ENCODE measurements around the gene KRTAP5-6.

Gene KRTAP5-6

DNA sequence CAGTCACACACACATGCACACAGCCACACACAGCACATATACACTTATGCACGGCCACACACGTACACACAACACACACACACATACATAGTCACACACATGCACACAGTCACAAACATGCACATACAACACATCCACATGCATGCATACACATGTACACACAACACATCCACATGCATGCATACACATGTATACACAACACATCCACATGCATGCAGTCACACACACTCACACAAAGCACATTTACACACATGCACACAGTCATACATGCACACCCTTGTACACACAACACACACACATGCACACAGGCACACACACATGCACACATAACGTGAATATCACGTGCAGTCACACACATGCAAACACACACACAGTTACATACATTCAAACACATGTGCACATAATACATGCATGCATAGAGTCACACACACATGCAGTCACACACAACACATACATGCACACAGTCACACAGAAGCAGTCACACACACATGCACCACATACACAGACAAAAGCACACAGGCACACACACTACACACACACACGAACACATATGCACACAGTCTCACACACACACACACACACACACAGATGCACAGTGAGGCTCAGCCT is 34.6 kb downstream of the KRTAP5-6 start:
- no peak for DNase-seq (ENCODE audit: extremely low spot score)
- TF ChIP-seq CTCF (IDR thresholded peaks at IDR 0.05; ENCODE audit: control extremely low read depth, extremely low read depth, low read depth, missing control alignments), result no peak
- POLR2A ChIA-PET, result no interaction called here
- CTCF ChIA-PET, result interaction anchor here (2.7 kb wide), 1 partner anchor 38 kb away, joined by 7 read pairs; no protein-coding TSS in a partner anchor

- CTCF ChIA-PET, result interaction anchor here (1.3 to 2.7 kb wide), 2 partner anchors 25 to 39 kb away, joined by 3 to 7 read pairs; no protein-coding TSS in a partner anchor
- no peak for TF ChIP-seq CTCF (IDR thresholded peaks at IDR 0.05; ENCODE audit: control extremely low read depth, extremely low read depth, low read depth, missing control alignments)
These were observed 35.5 kb downstream of the KRTAP5-6 start for GRCh38 chr11:1732418-1733008.

DNA sequence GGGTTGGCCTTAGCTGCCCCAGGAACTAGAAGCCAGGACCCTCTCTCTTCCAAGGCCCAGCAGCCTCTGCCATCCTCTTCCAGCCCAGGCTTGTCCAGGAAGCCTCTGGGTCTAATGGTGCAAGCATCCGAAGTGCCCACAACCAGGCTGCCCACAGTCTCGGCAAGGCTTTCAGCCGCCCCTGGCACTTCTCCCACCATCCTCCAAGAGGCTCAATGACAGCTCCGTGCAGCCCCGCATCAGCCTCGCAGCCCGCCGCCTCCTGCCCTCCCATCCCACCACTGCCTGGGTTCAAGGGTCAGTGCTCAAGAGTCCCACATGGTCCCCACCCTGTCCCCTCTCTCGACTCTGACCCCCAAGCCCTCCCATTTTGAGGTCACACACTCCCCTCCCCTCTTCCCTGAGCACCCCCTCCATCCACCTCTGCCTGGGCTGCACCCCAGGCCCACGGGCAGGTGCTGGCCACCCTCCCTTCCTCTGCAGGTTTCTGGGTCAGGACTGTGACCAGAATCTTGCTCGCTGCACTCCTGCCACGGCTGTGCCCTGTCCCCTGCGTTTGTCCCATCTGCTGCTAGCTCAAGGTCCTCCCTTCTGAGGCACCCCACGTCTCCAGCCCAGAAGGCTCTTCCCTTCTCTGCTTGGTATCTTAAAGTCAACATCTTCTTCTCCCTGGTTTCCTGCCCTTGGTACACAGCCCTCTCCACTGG is 36.2 kb downstream of the KRTAP5-6 start:
- ChIA-PET CTCF (interaction anchor here (1.3 to 2.7 kb wide), 3 partner anchors 24 to 100 kb away, joined by 3 to 7 read pairs (median 6); no protein-coding TSS in a partner anchor), POLR2A (no interaction called here)

More at GRCh38 chr11:1732418-1733008, 35.5 kb downstream of the KRTAP5-6 start:
- POLR2A ChIA-PET, result no interaction called here
- DNase-seq (ENCODE audit: extremely low spot score), result no peak

GRCh38 chr11:1733716-1734640 is 37.0 kb downstream of the KRTAP5-6 start:
- TF ChIP-seq CTCF (IDR thresholded peaks at IDR 0.05; ENCODE audit: control extremely low read depth, extremely low read depth, low read depth, missing control alignments), result no peak
- CTCF ChIA-PET, result interaction anchor here (1.3 to 2.7 kb wide), 3 partner anchors 23 to 99 kb away, joined by 3 to 7 read pairs (median 6); no protein-coding TSS in a partner anchor
- no peak for DNase-seq (ENCODE audit: extremely low spot score)
- POLR2A ChIA-PET, result no interaction called here

More for the DNA sequence above, 36.2 kb downstream of the KRTAP5-6 start:
- DNase-seq (ENCODE audit: extremely low spot score), result no peak
- no peak for TF ChIP-seq CTCF (IDR thresholded peaks at IDR 0.05; ENCODE audit: control extremely low read depth, extremely low read depth, low read depth, missing control alignments)

- POLR2A ChIA-PET, result no interaction called here
- DNase-seq (ENCODE audit: extremely low spot score), result no peak
- TF ChIP-seq CTCF (IDR thresholded peaks at IDR 0.05; ENCODE audit: control extremely low read depth, extremely low read depth, low read depth, missing control alignments), result no peak
- CTCF ChIA-PET, result interaction anchor here (2.1 kb wide), 1 partner anchor 98 kb away, joined by 6 read pairs; no protein-coding TSS in a partner anchor
These were observed 37.7 kb downstream of the KRTAP5-6 start for GRCh38 chr11:1734641-1735081.

DNA sequence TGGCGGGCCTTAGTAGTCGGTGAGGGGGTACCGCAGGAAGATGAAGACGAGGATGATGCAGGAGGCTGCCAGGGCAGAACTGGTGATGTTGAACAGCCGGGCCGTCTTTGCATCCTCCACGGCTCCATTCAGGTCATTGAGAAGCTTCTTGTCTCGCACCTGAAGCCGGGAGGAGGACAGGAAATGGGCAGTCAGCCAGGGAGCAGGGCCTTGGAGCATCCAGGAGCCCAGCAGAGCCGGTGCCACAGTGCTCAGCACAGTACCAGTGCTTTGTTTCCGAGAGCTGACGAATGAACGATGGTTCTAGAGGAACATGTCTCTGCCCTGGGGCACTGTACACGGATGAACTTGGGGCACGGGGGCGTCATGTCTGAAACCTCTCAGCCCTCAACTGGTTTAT is 38.3 kb downstream of the KRTAP5-6 start:
- POLR2A ChIA-PET, result no interaction called here
- CTCF ChIA-PET, result no interaction called here
- TF ChIP-seq CTCF (IDR thresholded peaks at IDR 0.05; ENCODE audit: control extremely low read depth, extremely low read depth, low read depth, missing control alignments), result no peak
- no peak for DNase-seq (ENCODE audit: extremely low spot score)

Measured in GM10248 (cell line).